H1 (cell line): ENCODE measurements around the gene SLC6A17. TPM values are rescaled to one million over a fixed set of nuclear protein-coding genes. Genes with fewer than 3 reads are reported as not detected.

Experiments used
- CBX5 ChIP-seq: fragments of 300-800, 300-1000 bp; sonication (generic); IDR thresholded peaks from 2 replicates; pipeline ENCODE4 v1.7.1; 2016; ENCODE audit warnings: antibody characterized with exemption, low read length, low read depth
- CBX8 ChIP-seq: fragments of 300-800, 300-1000 bp; sonication (generic); IDR thresholded peaks from 2 replicates; pipeline ENCODE4 v1.7.1; 2016; ENCODE audit warnings: low read depth, low read length, borderline replicate concordance
- KDM5A ChIP-seq: fragments of 200-600 bp; IDR thresholded peaks from 2 replicates; pipeline ENCODE4 v1.7.1; 2012; ENCODE audit warnings: mild to moderate bottlenecking, low read length, inconsistent platforms, mixed read lengths
- YY1 ChIP-seq: IDR thresholded peaks from 2 replicates; pipeline ENCODE4 v1.6.1; 2011; ENCODE audit warnings: low read depth, mild to moderate bottlenecking, low read length
- polyA plus RNA-seq, 7 experiments: library from polyadenylated mRNA; depleted of rRNA in 3 of 7; stranded (reverse) in 5 of 7; unstranded in 2 of 7; fragments of >200 nt in 5 of 7; fragments of 200-250 nt in 2 of 7; gene quantifications; 1 replicate in 5 of 7; 2 replicates in 1 of 7; 4 replicates in 1 of 7; pipeline versions ENCODE4 v1.2.1 to v1.2.3, GENCODE V29; 2011 to 2013; ENCODE audit warnings: missing spikeins in 2 of 7, mixed read lengths in 2 of 7
- total RNA-seq: library from RNA; stranded (reverse); fragmentation: NEBNext Ultra II Directional; extraction: Animal tissue kit (Norgen Biotek cat#: 25700); gene quantifications from 2 replicates; pipeline ENCODE4 v1.2.1, GENCODE V29; 2021
- TF ChIP-seq, protein P1 (sequence below), 3 experiments: IDR thresholded peaks; 1 replicate in 2 of 3; 2 replicates in 1 of 3; pipeline versions ENCODE4 v1.5.1 to v1.6.1; 2011; ENCODE audit warnings: low read length in 3 of 3, mild to moderate bottlenecking in 3 of 3, inconsistent platforms in 2 of 3, low read depth in 1 of 3, moderate library complexity in 1 of 3; ENCODE audit not compliant: insufficient read depth in 1 of 3; ENCODE audit errors: control extremely low read depth in 1 of 3

SLC6A17 gene
- total and polyA plus RNA-seq, 2 of the 8 experiments (the other 6 are each of a cell fraction or from before 2014, with no cell fraction given): 0.15 to 0.28 TPM

DNA sequence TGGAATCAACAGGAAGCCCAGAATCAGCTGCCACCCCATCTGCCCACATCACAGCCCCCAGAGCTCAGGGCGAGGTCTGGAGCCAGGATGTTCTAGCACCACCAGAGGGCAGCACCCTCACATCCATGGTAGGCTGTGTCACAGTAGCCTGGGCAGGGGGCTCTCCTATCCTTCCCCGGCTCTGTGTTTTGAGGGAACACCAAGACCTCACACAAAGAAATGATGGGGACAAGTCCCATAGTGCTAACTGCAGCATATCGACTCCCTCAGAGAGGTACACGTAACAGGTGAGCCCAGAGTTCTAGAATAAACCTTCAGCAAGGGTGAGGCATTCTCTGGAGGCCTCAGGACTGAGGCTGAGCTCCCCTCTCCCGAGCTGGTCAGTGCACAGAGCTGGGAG is 57.5 kb downstream of the SLC6A17 start (continued):
- TF ChIP-seq, protein P1, sequence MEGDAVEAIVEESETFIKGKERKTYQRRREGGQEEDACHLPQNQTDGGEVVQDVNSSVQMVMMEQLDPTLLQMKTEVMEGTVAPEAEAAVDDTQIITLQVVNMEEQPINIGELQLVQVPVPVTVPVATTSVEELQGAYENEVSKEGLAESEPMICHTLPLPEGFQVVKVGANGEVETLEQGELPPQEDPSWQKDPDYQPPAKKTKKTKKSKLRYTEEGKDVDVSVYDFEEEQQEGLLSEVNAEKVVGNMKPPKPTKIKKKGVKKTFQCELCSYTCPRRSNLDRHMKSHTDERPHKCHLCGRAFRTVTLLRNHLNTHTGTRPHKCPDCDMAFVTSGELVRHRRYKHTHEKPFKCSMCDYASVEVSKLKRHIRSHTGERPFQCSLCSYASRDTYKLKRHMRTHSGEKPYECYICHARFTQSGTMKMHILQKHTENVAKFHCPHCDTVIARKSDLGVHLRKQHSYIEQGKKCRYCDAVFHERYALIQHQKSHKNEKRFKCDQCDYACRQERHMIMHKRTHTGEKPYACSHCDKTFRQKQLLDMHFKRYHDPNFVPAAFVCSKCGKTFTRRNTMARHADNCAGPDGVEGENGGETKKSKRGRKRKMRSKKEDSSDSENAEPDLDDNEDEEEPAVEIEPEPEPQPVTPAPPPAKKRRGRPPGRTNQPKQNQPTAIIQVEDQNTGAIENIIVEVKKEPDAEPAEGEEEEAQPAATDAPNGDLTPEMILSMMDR (IDR thresholded peaks at IDR 0.05; ENCODE audit: control extremely low read depth in 1 of 3, insufficient read depth in 1 of 3, low read depth in 1 of 3, low read length in 3 of 3): peak; percentile 96
- TF ChIP-seq YY1 (0 out of 2 replicates have a peak, but pooled peaks have one; percentile 22), CBX8 (no peak), KDM5A (no peak), CBX5 (no peak)
